Glutamatergic neuron (in vitro differentiated cells): ENCODE results near the gene PAK3. TPM values are rescaled to one million over a fixed set of nuclear protein-coding genes. Genes with fewer than 3 reads are reported as not detected.

Source experiments
- DNase-seq: peaks from one replicate; pipeline ENCODE4 v3.0.0; 2022
- H3K27ac Mint-ChIP-seq: one replicate; pipeline ENCODE4 v1.8.0; 2020; ENCODE audit warnings: mild to moderate bottlenecking, mixed read lengths, inconsistent platforms; ENCODE audit not compliant: unreplicated experiment
- H3K27me3 Mint-ChIP-seq: one replicate; pipeline ENCODE4 v1.8.0; 2020; ENCODE audit warnings: mild to moderate bottlenecking, moderate library complexity, mixed read lengths, inconsistent platforms; ENCODE audit not compliant: unreplicated experiment
- H3K36me3 Mint-ChIP-seq: one replicate; pipeline ENCODE4 v1.8.0; 2020; ENCODE audit warnings: mild to moderate bottlenecking, mixed read lengths, inconsistent platforms; ENCODE audit not compliant: unreplicated experiment
- H3K4me1 Mint-ChIP-seq: one replicate; pipeline ENCODE4 v1.8.0; 2020; ENCODE audit warnings: mild to moderate bottlenecking, low read depth, mixed read lengths, inconsistent platforms; ENCODE audit not compliant: unreplicated experiment
- H3K4me3 Mint-ChIP-seq: one replicate; pipeline ENCODE4 v1.8.0; 2020; ENCODE audit warnings: mild to moderate bottlenecking, mixed read lengths, inconsistent platforms; ENCODE audit not compliant: unreplicated experiment
- H3K9me3 Mint-ChIP-seq: one replicate; pipeline ENCODE4 v1.8.0; 2020; ENCODE audit warnings: mild to moderate bottlenecking, moderate library complexity, mixed read lengths, inconsistent platforms; ENCODE audit not compliant: unreplicated experiment
- CTCF ChIP-seq: fragments of 200-600 bp; sonication (generic); IDR thresholded peaks from one replicate; pipeline ENCODE4 v1.5.0; 2021; ENCODE audit not compliant: partially characterized antibody, unreplicated experiment
- total RNA-seq: library from RNA; stranded (reverse); fragmentation: NEBNext Ultra II Directional; extraction: Animal tissue kit (Norgen Biotek cat#: 25700); gene quantifications from one replicate; pipeline ENCODE4 v1.2.1, GENCODE V29; 2021; ENCODE audit not compliant: unreplicated experiment

The PAK3 gene
- total RNA-seq, 1 donor from 2014 or later = 31.5 TPM

GRCh38 chrX:111114806-111115205 lies 18.8 kb downstream of the PAK3 start:
- Mint-ChIP-seq H3K27ac (no peak overlapping the region), H3K36me3 (no peaks in the 10 kb centered on the region), H3K4me3 (no peak overlapping the region), H3K4me1 (peaks cover 2% of the 10 kb centered on the region), H3K9me3 (no peaks in the 10 kb centered on the region), H3K27me3 (peaks cover 3% of the 10 kb centered on the region)
- TF ChIP-seq CTCF = no peak
- DNase-seq = no peak

GRCh38 chrX:111116666-111117065 lies 20.7 kb downstream of the PAK3 start:
- no peaks in the 10 kb centered on the region for H3K9me3 Mint-ChIP-seq

GRCh38 chrX:111119341-111119740 lies 23.4 kb downstream of the PAK3 start:
- no peak for DNase-seq
- H3K27me3 Mint-ChIP-seq = no peaks in the 10 kb centered on the region
- H3K27ac Mint-ChIP-seq = no peak overlapping the region
- H3K9me3 Mint-ChIP-seq = no peaks in the 10 kb centered on the region
- H3K4me3 Mint-ChIP-seq = no peak overlapping the region
- H3K36me3 Mint-ChIP-seq = no peaks in the 10 kb centered on the region
- peaks cover 2% of the 10 kb centered on the region for H3K4me1 Mint-ChIP-seq
- TF ChIP-seq CTCF = no peak

More at GRCh38 chrX:111116666-111117065, 20.7 kb downstream of the PAK3 start:
- Mint-ChIP-seq H3K27ac (no peak overlapping the region), H3K4me1 (peaks cover 2% of the 10 kb centered on the region), H3K4me3 (no peak overlapping the region), H3K36me3 (no peaks in the 10 kb centered on the region), H3K27me3 (no peaks in the 10 kb centered on the region)
- no peak for DNase-seq
- no peak for TF ChIP-seq CTCF

GRCh38 chrX:111123125-111123524 lies 27.1 kb downstream of the PAK3 start:
- H3K4me1 Mint-ChIP-seq = peaks cover 2% of the 10 kb centered on the region
- no peaks in the 10 kb centered on the region for H3K9me3 Mint-ChIP-seq
- H3K27ac Mint-ChIP-seq = no peak overlapping the region
- H3K36me3 Mint-ChIP-seq = no peaks in the 10 kb centered on the region
- H3K27me3 Mint-ChIP-seq = no peaks in the 10 kb centered on the region
- DNase-seq = no peak
- no peak for TF ChIP-seq CTCF
- H3K4me3 Mint-ChIP-seq = no peak overlapping the region

GRCh38 chrX:111123606-111124179 lies 27.7 kb downstream of the PAK3 start:
- TF ChIP-seq CTCF = no peak
- Mint-ChIP-seq H3K27ac (no peak overlapping the region), H3K9me3 (no peaks in the 10 kb centered on the region), H3K4me3 (no peak overlapping the region), H3K36me3 (no peaks in the 10 kb centered on the region), H3K27me3 (no peaks in the 10 kb centered on the region), H3K4me1 (peaks cover 2% of the 10 kb centered on the region)
- no peak for DNase-seq
